Activated naive CD4-positive, alpha-beta T cell treated with anti-CD3 and anti-CD28 coated beads for 36 hours (primary cell): Measurements from ENCODE around the gene COL4A2. TPM values are rescaled to one million over a fixed set of nuclear protein-coding genes. Genes with fewer than 3 reads are reported as not detected.

Source experiments
- CTCF ChIA-PET: fragments of 350-600 bp; sonication (Branson Sonifier 250); formaldehyde crosslinking; loops from one replicate; lab custom pipeline; 2021; ENCODE audit warnings: antibody characterized with exemption; lab: Charles Lee
- DNase-seq: peaks from one replicate; pipeline ENCODE4 v3.0.0-alpha.2; 2020
- H3K27ac Mint-ChIP-seq: one replicate; pipeline ENCODE4 v1.8.0; 2021; ENCODE audit warnings: mild to moderate bottlenecking, mixed read lengths
- H3K27me3 Mint-ChIP-seq: one replicate; pipeline ENCODE4 v1.8.0; 2021; ENCODE audit warnings: low read depth, mixed read lengths
- H3K36me3 Mint-ChIP-seq: one replicate; pipeline ENCODE4 v1.8.0; 2021; ENCODE audit warnings: low read depth, mixed read lengths
- H3K4me1 Mint-ChIP-seq: one replicate; pipeline ENCODE4 v1.8.0; 2021; ENCODE audit warnings: low read depth, mixed read lengths
- H3K4me3 Mint-ChIP-seq: one replicate; pipeline ENCODE4 v1.8.0; 2021; ENCODE audit warnings: mild to moderate bottlenecking, moderate library complexity, mixed read lengths
- H3K9me3 Mint-ChIP-seq: one replicate; pipeline ENCODE4 v1.8.0; 2021; ENCODE audit warnings: mixed read lengths
- intact Hi-C: fragments of 100-400 bp; cut with micrococcal nuclease; formaldehyde crosslinking; loops from one replicate; pipeline ENCODE4 v1.15.1; 2023
- total RNA-seq, 2 experiments: library from RNA; stranded (reverse); gene quantifications; one replicate each; pipeline ENCODE4 v1.2.3, GENCODE V29; 2021

COL4A2 gene
- total RNA-seq, 2 experiments from 2014 or later, result not detected

DNA sequence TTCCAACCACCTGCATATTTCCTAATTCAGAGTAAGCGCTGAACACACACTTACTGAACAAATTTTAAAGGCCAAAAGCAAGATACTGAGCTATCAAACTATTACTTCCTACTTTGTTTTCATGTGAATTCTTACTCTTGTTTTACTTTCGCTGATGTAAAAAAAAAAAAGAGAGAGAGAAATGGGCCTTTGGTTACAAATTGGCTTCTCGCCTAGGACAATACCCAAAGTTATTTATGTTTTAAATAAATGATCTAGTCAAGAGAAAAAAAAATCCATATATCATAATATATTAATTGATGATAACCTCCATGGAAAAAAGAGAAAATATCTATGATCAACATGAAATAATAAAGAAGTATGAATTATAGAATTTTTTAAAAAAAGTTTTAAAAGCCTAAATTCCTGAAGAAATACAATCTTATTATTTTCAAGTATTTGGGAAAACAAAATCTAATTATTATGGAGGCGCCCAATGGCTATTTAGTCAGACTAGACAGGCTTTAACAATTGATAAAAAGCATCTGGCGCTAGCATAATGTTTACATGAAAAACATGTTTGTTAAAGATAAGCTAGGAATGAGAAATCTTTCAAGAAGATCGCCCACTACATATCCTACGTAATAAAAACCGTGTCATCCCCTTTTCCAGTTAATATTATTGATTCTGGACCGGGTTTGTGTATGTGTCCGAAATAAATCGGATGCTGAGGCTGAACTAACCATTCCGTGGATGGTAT lies 9.1 kb upstream of the COL4A2 start:
- H3K9me3 Mint-ChIP-seq, result no peaks in the 10 kb centered on the region
- intact Hi-C loops, result no loop called here
- H3K27me3 Mint-ChIP-seq, result peaks cover 60% of the 10 kb centered on the region
- no peak overlapping the region for H3K4me3 Mint-ChIP-seq
- no peak for DNase-seq
- CTCF ChIA-PET, result no interaction called here
- no peak overlapping the region for H3K27ac Mint-ChIP-seq
- no peaks in the 10 kb centered on the region for H3K36me3 Mint-ChIP-seq
- peaks cover 6% of the 10 kb centered on the region for H3K4me1 Mint-ChIP-seq

DNA sequence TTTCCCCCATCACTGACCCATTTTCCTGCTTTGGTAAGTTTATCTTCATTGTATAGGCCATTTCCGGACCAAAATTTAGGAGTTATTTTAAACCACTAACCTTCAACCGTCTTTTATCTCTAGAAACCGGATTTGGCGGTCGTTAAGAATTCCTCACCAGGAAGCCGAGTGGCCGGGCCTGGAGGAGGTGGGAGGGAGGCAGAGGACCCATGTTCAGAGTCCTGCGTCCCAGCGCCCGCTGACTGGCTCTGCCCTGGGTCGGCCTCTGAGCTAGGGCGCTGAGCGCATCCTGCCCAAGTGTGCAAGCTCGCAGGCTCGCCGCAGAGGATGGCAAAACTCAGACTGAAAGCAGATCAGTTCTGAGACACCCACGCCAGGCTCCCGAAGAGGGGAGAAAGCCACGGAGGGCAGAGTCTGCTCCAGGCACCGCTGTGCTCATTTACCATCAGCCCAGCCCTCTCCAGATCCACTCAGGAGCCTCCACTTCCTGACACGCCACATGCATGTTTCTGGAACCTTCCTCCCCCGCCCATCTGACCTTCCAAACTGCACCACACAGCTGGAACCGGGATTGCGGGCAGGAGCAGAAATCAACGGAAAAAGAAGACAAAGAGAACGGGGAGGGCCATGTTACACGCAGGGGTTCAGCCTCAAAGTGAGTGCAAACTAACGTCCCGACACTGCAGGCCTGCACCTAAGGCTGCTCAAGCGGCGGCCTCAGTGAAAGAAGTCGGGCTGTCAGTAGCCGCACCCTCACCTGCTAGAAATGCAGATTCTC lies 8.4 kb upstream of the COL4A2 start:
- Mint-ChIP-seq H3K27me3 (peaks cover 68% of the 10 kb centered on the region), H3K9me3 (no peaks in the 10 kb centered on the region)
- peak; percentile 56 for DNase-seq

DNA sequence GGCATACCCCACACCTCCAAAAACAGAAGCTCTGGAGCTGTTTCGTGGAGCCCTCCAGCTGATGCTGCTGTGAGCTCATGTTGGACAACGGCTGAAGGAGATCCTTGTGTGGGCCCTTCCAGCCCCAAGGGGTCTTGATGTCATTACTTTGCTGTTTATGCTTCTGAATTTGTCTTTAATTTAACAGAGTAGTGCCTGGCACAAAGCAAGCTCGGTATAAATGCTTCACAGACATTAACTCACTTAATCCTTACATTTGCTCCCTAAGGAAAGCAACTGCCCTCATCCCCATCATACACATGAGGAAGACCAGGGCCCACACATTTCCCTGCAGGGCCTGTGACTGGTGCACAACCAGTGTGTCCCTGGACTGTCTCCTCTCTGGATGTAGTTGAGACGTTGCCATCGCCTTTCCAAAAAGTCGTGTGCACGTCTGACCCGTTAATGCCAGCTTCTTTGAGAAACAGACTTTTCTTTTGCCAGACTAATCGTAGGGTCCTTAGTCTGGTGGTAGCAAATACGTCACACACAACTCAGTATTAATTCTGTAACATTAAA lies 7.7 kb upstream of the COL4A2 start:
- intact Hi-C loops, result no loop called here
- H3K4me1 Mint-ChIP-seq, result peaks cover 6% of the 10 kb centered on the region
- no peaks in the 10 kb centered on the region for H3K36me3 Mint-ChIP-seq
- CTCF ChIA-PET, result interaction anchor here (1.3 to 1.8 kb wide), 3 partner anchors 10 to 112 kb away, joined by 3 to 5 read pairs (median 4); no protein-coding TSS in a partner anchor
- peaks cover 68% of the 10 kb centered on the region for H3K27me3 Mint-ChIP-seq
- no peaks in the 10 kb centered on the region for H3K9me3 Mint-ChIP-seq
- H3K27ac Mint-ChIP-seq, result no peak overlapping the region
- H3K4me3 Mint-ChIP-seq, result no peak overlapping the region
- no peak for DNase-seq

More for the DNA sequence above, 8.4 kb upstream of the COL4A2 start:
- CTCF ChIA-PET, result interaction anchor here (1.3 to 1.8 kb wide), 3 partner anchors 10 to 112 kb away, joined by 3 to 5 read pairs (median 4); no protein-coding TSS in a partner anchor
- Mint-ChIP-seq H3K4me3 (no peak overlapping the region), H3K4me1 (peaks cover 6% of the 10 kb centered on the region), H3K36me3 (no peaks in the 10 kb centered on the region), H3K27ac (no peak overlapping the region)
- intact Hi-C loops, result no loop called here

DNA sequence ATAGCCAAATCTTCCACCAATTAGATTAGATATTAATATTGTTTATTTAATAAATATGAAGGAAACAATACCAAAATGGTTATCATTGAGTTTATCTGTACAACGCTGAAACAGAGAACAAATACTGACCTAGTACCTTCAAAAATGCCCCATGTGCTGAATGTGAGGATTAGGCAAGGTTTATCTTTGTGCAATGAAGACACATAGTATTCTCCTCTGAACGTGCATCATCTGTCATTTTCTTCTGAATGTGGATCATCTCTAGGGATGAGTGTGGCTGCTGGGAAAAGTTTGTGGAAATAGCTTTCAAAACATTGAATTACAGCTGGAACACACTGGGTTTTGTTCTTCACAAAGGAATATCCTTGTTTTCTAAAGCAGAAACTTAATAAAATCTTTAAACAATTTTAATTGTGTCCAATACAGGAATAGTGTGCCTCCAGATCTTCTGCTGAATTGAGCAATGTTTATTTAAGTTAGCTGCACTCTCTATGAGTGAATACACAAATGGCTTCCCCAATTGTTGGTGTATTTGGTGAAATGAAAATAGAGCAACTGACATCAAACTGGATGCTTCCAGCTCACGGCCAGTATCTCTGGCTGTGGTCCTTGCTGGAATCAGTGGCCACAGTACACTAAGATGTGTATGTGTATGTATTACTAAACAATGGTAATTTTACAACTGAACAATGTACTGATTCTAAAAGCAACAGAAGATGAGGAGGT lies 6.8 kb upstream of the COL4A2 start:
- intact Hi-C loops, result no loop called here

DNA sequence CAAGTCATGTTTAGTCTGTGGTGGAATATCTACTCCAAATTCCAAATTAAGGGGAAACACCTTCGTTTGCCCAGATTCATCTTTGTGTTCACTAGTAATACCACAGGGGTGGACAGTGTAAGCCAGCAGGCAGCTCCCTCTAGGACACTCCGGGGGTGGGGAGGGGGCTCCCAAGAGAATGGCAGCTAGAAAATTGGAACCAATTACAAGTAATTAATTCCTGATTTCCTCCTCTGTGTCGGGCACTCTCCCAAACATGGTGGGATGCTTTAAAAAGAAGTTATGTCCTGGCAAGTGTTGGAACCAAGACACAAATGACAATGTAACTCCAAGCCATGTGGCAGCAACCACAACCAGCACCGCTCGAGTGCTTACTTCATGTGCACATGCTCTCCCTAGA lies 6.0 kb upstream of the COL4A2 start:
- no peak for DNase-seq
- CTCF ChIA-PET, result no interaction called here
- H3K27me3 Mint-ChIP-seq, result peaks cover 69% of the 10 kb centered on the region
- H3K36me3 Mint-ChIP-seq, result no peaks in the 10 kb centered on the region
- H3K9me3 Mint-ChIP-seq, result no peaks in the 10 kb centered on the region
- H3K27ac Mint-ChIP-seq, result no peak overlapping the region
- H3K4me3 Mint-ChIP-seq, result no peak overlapping the region
- H3K4me1 Mint-ChIP-seq, result peaks cover 6% of the 10 kb centered on the region
- intact Hi-C loops, result no loop called here

More for the DNA sequence above, 6.8 kb upstream of the COL4A2 start:
- Mint-ChIP-seq H3K27ac (no peak overlapping the region), H3K36me3 (no peaks in the 10 kb centered on the region), H3K9me3 (no peaks in the 10 kb centered on the region), H3K4me3 (no peak overlapping the region), H3K27me3 (peaks cover 71% of the 10 kb centered on the region), H3K4me1 (peaks cover 6% of the 10 kb centered on the region)
- DNase-seq, result no peak
- CTCF ChIA-PET, result interaction anchor here (1.6 to 1.8 kb wide), 2 partner anchors 9 to 111 kb away, joined by 4 to 5 read pairs; no protein-coding TSS in a partner anchor

DNA sequence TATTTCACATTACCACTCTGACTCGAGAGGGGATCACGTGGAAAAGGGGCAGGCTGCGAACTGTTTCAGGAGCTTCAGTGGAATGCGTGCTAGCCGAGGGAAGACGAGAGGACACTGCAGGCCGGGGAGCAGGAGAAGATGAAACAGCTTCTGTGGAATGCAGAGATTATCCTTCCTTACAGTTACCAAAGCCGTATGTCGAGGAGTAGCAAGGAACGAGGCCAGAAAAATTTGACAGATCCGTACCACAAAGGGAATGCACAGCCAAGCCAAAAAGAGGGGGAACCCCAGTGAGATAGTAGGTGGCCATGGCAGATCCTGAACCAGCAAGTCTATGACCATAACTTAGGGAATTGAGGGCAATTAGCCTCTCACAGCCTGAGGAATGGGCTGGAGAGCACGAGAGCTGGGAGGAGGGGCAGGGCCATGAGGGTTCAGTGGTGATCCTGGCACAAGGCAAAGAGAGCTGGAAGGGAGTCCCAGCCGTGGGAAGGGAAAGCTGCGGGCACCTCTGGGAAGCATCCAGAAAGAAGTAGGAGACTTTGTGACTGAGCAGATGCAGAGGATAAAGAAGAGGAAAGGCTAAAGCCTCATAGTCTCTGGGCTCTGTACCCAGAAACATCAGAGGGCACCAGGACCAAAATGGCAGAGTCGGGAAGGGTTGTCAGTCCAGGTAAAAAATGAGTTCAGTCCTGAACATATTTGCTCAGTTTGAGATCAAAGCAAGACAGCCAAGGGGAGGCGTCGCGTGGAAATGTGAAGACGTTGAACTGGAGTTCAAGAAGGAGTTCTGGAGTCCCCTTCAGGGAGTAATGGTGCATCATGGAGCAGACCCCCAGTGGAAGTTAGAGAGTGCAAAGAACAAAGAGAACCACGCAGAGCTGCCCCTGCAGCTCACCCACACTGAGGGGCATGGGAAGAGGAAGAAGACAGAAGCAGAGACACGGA lies 5.2 kb upstream of the COL4A2 start:
- peaks cover 6% of the 10 kb centered on the region for H3K4me1 Mint-ChIP-seq
- CTCF ChIA-PET, result interaction anchor here (0.6 kb wide), 1 partner anchor 573 kb away, joined by 3 read pairs; no protein-coding TSS in a partner anchor
- no peaks in the 10 kb centered on the region for H3K9me3 Mint-ChIP-seq
- no peak for DNase-seq
- H3K4me3 Mint-ChIP-seq, result no peak overlapping the region
- H3K27ac Mint-ChIP-seq, result no peak overlapping the region
- intact Hi-C loops, result no loop called here
- no peaks in the 10 kb centered on the region for H3K36me3 Mint-ChIP-seq
- peaks cover 66% of the 10 kb centered on the region for H3K27me3 Mint-ChIP-seq

DNA sequence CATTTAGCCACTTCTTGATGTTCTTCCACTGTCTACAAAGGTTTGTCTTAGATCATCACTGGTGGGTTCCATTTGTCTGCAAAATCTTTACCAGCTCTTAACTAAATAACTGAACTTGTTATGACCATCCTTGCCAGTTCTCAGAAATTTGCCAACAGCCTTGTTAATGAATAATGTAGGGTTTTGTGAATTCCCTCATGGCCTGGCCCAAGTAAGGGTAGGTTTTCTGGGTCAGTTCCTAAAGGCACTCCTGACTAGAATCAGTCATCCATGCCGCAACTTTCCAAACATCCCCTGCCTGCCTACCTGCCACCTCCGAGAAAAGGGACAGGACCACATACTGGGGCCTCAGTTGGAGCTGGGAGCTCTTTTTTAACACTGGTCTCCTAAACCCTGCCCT lies 4.1 kb upstream of the COL4A2 start:
- no peak overlapping the region for H3K27ac Mint-ChIP-seq
- CTCF ChIA-PET, result no interaction called here
- intact Hi-C loops, result no loop called here
- no peaks in the 10 kb centered on the region for H3K9me3 Mint-ChIP-seq
- H3K4me1 Mint-ChIP-seq, result peaks cover 10% of the 10 kb centered on the region
- H3K27me3 Mint-ChIP-seq, result peaks cover 64% of the 10 kb centered on the region
- no peaks in the 10 kb centered on the region for H3K36me3 Mint-ChIP-seq
- no peak for DNase-seq
- no peak overlapping the region for H3K4me3 Mint-ChIP-seq

DNA sequence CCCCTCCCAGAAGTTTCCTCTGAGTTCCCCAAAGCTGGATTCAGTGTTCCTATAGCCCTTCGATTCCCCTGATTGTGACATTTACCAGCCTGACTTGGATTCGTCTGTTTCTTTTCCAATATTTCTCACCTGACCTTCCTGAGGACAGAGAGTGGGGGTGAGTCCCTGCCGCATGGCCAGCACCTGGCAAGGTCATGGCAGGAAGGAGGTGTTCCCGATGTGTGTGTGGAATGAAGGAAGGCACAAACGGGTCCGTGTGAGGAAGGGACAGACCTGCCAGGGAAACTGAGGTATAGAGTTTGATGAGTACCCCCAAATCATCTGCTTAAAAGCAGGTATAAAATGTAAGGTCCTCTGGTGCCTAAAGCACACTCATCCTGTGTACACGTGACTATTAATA lies 3.4 kb upstream of the COL4A2 start:
- CTCF ChIA-PET, result no interaction called here
- intact Hi-C loops, result no loop called here
- H3K4me1 Mint-ChIP-seq, result peaks cover 12% of the 10 kb centered on the region
- H3K27ac Mint-ChIP-seq, result no peak overlapping the region
- H3K27me3 Mint-ChIP-seq, result peaks cover 65% of the 10 kb centered on the region
- H3K4me3 Mint-ChIP-seq, result no peak overlapping the region
- DNase-seq, result no peak
- H3K36me3 Mint-ChIP-seq, result no peaks in the 10 kb centered on the region
- no peaks in the 10 kb centered on the region for H3K9me3 Mint-ChIP-seq

DNA sequence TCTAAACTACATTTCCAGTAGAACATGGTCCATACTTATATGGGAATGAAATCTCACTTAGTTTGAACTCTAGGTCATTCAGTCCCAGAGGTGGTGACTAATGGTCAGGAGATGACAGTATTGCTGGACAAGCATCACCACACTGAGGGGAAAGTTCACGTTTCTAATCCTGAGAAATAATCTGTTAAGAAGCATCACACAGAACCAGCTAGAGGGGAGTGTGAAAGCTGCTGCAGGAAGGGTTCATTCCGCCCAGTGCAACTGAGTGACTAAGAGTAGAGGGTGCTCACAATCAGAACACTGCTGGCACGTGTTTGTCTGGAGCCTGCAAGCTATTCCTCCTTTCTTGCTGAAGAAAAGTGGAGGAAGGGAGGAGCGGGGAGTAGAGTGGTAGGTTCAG lies 2.8 kb upstream of the COL4A2 start:
- no peak for DNase-seq
- CTCF ChIA-PET, result no interaction called here
- Mint-ChIP-seq H3K36me3 (no peaks in the 10 kb centered on the region), H3K4me3 (no peak overlapping the region), H3K27ac (no peak overlapping the region), H3K9me3 (no peaks in the 10 kb centered on the region), H3K4me1 (peaks cover 13% of the 10 kb centered on the region), H3K27me3 (peaks cover 68% of the 10 kb centered on the region)
- intact Hi-C loops, result no loop called here

DNA sequence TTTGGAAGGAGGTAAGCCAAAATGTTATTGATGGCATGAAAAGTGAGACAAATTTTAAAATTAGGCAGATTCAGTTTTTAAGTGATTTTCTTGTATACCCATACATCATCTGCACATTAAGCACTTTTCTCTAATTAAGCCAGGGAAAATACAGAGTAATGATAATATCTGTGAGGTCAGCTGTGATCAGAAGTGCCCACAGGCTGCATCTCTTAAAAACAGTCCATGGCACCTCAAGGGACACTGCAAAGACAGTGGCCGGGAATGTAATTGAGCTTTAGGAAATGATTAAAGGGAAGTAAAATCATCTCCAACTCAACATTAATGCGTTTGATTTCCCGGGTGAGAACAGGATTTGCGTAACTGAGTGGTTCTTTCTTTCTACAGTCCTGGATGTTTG lies 2.1 kb upstream of the COL4A2 start:
- H3K9me3 Mint-ChIP-seq, result no peaks in the 10 kb centered on the region
- H3K4me1 Mint-ChIP-seq, result peaks cover 13% of the 10 kb centered on the region
- CTCF ChIA-PET, result no interaction called here
- no peak overlapping the region for H3K27ac Mint-ChIP-seq
- H3K4me3 Mint-ChIP-seq, result no peak overlapping the region
- no peak for DNase-seq
- H3K27me3 Mint-ChIP-seq, result peaks cover 72% of the 10 kb centered on the region
- intact Hi-C loops, result no loop called here
- H3K36me3 Mint-ChIP-seq, result no peaks in the 10 kb centered on the region

DNA sequence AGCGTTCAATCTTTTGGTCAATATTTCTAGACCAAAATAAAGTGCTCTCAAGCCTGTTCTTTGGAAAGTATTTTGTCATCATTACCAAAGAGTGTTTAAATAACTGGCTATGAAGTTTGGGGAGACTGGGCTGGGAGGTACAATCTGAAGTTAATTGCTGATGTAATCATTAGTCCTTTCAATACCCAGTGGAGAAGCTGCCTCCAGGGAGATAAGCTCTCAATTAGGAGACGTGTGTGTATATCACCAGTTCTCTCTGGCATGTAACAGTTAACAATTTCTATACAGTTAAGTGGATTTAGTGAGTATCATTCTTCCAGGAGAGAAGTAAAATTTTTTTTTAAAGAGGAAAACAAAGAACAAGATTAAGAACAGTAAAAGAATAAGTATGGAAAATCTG lies 1.5 kb upstream of the COL4A2 start:
- no peak for DNase-seq
- intact Hi-C loops, result no loop called here
- Mint-ChIP-seq H3K4me1 (peaks cover 13% of the 10 kb centered on the region), H3K4me3 (no peak overlapping the region), H3K9me3 (no peaks in the 10 kb centered on the region), H3K36me3 (no peaks in the 10 kb centered on the region), H3K27me3 (peaks cover 72% of the 10 kb centered on the region), H3K27ac (no peak overlapping the region)
- CTCF ChIA-PET, result no interaction called here
